K562 (cell line): ENCODE results near the gene ANAPC2. TPM values are rescaled to one million over a fixed set of nuclear protein-coding genes. Genes with fewer than 3 reads are reported as not detected.

Source experiments
- ATAC-seq: fragments of 200-7000 bp; cut with Tn5 transposase; 3 replicates; pipeline ENCODE4 v1.9.1; 2020; ENCODE audit warnings: moderate library complexity
- BruUV-seq: library from RNA; stranded (reverse); fragments of 400-500 nt; replicated peaks from 2 replicates; lab custom pipeline; 2021; lab: Mats Ljungman, UMichigan
- CTCF ChIA-PET: fragments of 300-600 bp; formaldehyde crosslinking; extraction: SDS; loops from one replicate; lab custom pipeline; 2021; ENCODE audit warnings: low intra/inter-chr PET ratio; lab: Yijun Ruan, JAX
- POLR2A ChIA-PET: fragments of 300-600, 350-650 bp; sonication (Branson Sonifier 250); formaldehyde crosslinking; extraction: SDS; loops from one replicate; lab custom pipeline; 2021; ENCODE audit warnings: antibody characterized with exemption, inconsistent platforms; lab: Yijun Ruan, JAX
- DNase-seq, 4 experiments: peaks; one replicate each; pipeline versions ENCODE4 v3.0.0 to v3.0.0-alpha.2; 2011 to 2018; ENCODE audit warnings: low spot score in 3 of 4, mixed read lengths in 3 of 4; ENCODE audit errors: extremely low read depth in 1 of 4
- FAIRE-seq: peaks from 2 replicates; lab custom pipeline; 2011; peaks lifted over from hg19 to GRCh38; lab: Jason Lieb, UNC
- H2AFZ ChIP-seq: 2 replicates; pipeline ENCODE4 v1.6.0; 2011; ENCODE audit warnings: low read depth, low read length, control low read depth, inconsistent platforms
- H3K27ac ChIP-seq: fragments of 200-600 bp; 3 replicates; pipeline ENCODE4 v1.8.0; 2011; ENCODE audit warnings: low read depth, mild to moderate bottlenecking, control low read depth, inconsistent platforms, low read length, moderate library complexity, mixed read lengths; ENCODE audit errors: extremely low read depth
- H3K27me3 ChIP-seq, 2 experiments: fragments of 300-600 bp in 1 of 2; 2 replicates in 1 of 2; 3 replicates in 1 of 2; pipeline versions ENCODE4 v1.6.0 to v1.8.0; 2011; ENCODE audit warnings: inconsistent platforms in 2 of 2, low read length in 2 of 2, mild to moderate bottlenecking in 1 of 2, mixed read lengths in 1 of 2, moderate library complexity in 1 of 2; ENCODE audit not compliant: control insufficient read depth in 2 of 2, insufficient read depth in 2 of 2
- H3K36me3 ChIP-seq: fragments of 300-600 bp; 3 replicates; pipeline ENCODE4 v1.8.0; 2011; ENCODE audit warnings: mild to moderate bottlenecking, low read length, inconsistent platforms; ENCODE audit not compliant: control insufficient read depth, insufficient read depth
- H3K4me1 ChIP-seq, 2 experiments: fragments of 200-600 bp in 1 of 2; replicated peaks in 1 of 2; 2 replicates in 1 of 2; 3 replicates in 1 of 2; pipeline versions ENCODE4 v1.5.1 to v1.8.0; 2011; ENCODE audit warnings: inconsistent platforms in 2 of 2, low read length in 2 of 2, mild to moderate bottlenecking in 1 of 2, mixed read lengths in 1 of 2, moderate library complexity in 1 of 2; ENCODE audit not compliant: control insufficient read depth in 2 of 2, insufficient read depth in 2 of 2
- H3K4me2 ChIP-seq: 2 replicates; pipeline ENCODE4 v1.6.1; 2011; ENCODE audit warnings: low read length, control low read depth, inconsistent platforms, mixed read lengths; ENCODE audit not compliant: insufficient read depth
- H3K4me3 ChIP-seq: fragments of 200-600 bp; sonication (generic), shearing (Covaris generic); 2 replicates; pipeline ENCODE4 v1.5.1; 2016; ENCODE audit warnings: control low read depth, inconsistent platforms
- H3K79me2 ChIP-seq: fragments of 200-600 bp; 3 replicates; pipeline ENCODE4 v1.8.0; 2011; ENCODE audit warnings: low read length, inconsistent platforms; ENCODE audit not compliant: control insufficient read depth, insufficient read depth
- H3K9ac ChIP-seq, 2 experiments: 2 replicates each; pipeline versions ENCODE4 v1.6.0 to v1.6.1; 2011; ENCODE audit warnings: low read depth in 2 of 2, low read length in 2 of 2, control low read depth in 1 of 2, inconsistent platforms in 1 of 2, mild to moderate bottlenecking in 1 of 2, mixed read lengths in 1 of 2; ENCODE audit not compliant: insufficient read depth in 1 of 2
- H3K9me1 ChIP-seq: one replicate; pipeline ENCODE4 v1.6.0; 2011; ENCODE audit warnings: inconsistent platforms, mild to moderate bottlenecking, low read length, moderate library complexity; ENCODE audit not compliant: control insufficient read depth, insufficient read depth
- H3K9me3 ChIP-seq: replicated peaks from 2 replicates; pipeline ENCODE4 v1.5.1; 2011; ENCODE audit warnings: low read depth, low read length, inconsistent platforms; ENCODE audit not compliant: control insufficient read depth, insufficient read depth
- H4K20me1 ChIP-seq: replicated peaks from 2 replicates; pipeline ENCODE4 v1.6.1; 2011; ENCODE audit warnings: low read length, inconsistent platforms, mixed read lengths; ENCODE audit not compliant: control insufficient read depth, insufficient read depth
- AFF4 ChIP-seq: sonication (generic); formaldehyde crosslinking; IDR thresholded peaks from 2 replicates; pipeline ENCODE4 v1.8.0; 2023; ENCODE audit warnings: mild to moderate bottlenecking, missing genetic modification reagents
- ATF4 ChIP-seq: fragments of 450-650 bp; formaldehyde crosslinking; IDR thresholded peaks from 2 replicates; pipeline ENCODE4 v1.4.0; 2022; ENCODE audit warnings: mild to moderate bottlenecking, moderate library complexity
- FOXP1 ChIP-seq: sonication (generic); formaldehyde crosslinking; IDR thresholded peaks from 2 replicates; pipeline ENCODE4 v1.8.0; 2022; ENCODE audit warnings: mild to moderate bottlenecking, missing genetic modification reagents
- HMG20A ChIP-seq: fragments of 450-650 bp; formaldehyde crosslinking; conservative IDR thresholded peaks from 2 replicates; pipeline ENCODE4 v1.4.0; 2020; ENCODE audit warnings: mild to moderate bottlenecking, mixed read lengths
- KLF6 ChIP-seq: fragments of 250-450 bp; sonication (Bioruptor Pico); IDR thresholded peaks from 2 replicates; pipeline ENCODE4 v1.4.0; 2020; ENCODE audit warnings: mild to moderate bottlenecking, moderate library complexity, borderline replicate concordance
- PHTF2 ChIP-seq: fragments of 250-450 bp; sonication (Bioruptor Pico); IDR thresholded peaks from 2 replicates; pipeline ENCODE4 v1.5.0; 2021; ENCODE audit warnings: mild to moderate bottlenecking
- ZNF395 ChIP-seq: fragments of 200-800 bp; sonication (Bioruptor generic); IDR thresholded peaks from 2 replicates; pipeline ENCODE4 v1.6.1; 2017; ENCODE audit warnings: missing genetic modification characterization, missing compliant biosample characterization
- ZNF589 ChIP-seq: fragments of 200-800 bp; sonication (Bioruptor generic); IDR thresholded peaks from 2 replicates; pipeline ENCODE4 v1.6.1; 2016; ENCODE audit warnings: low read depth, missing genetic modification characterization, missing compliant biosample characterization
- WGBS: fragments of 100-300 bp; shearing (Covaris generic); methylation state at CpG from one replicate; pipeline ENCODE4 v1.1.6; 2016; ENCODE audit warnings: low coverage, mixed read lengths; ENCODE audit not compliant: insufficient coverage; ENCODE audit errors: missing lambda C conversion rate; 5-methylcytosine and 5-hydroxymethylcytosine counted together
- in situ Hi-C: fragments of 300-500 bp; cut with MboI; formaldehyde crosslinking; loops from 4 replicates; pipeline ENCODE4 v1.15.0; 2018; ENCODE audit warnings: inconsistent platforms, mixed read lengths
- intact Hi-C: fragments of 100-400 bp; cut with micrococcal nuclease; formaldehyde crosslinking; loops from 2 replicates; pipeline ENCODE4 v1.14.2; 2022
- polyA plus RNA-seq, 8 experiments: library from polyadenylated mRNA; depleted of rRNA in 4 of 8; stranded (reverse) in 5 of 8; unstranded in 3 of 8; fragments of >200 nt; fragmentation: Nextera tagmentation in 2 of 8; fragmentation: Illumina TruSeq in 1 of 8; extraction: Ambion mirVana in 2 of 8; extraction: Trizol in 1 of 8; gene quantifications; 2 replicates each; pipeline versions ENCODE4 v1.2.1 to v1.2.3, GENCODE V29; 2011 to 2014; ENCODE audit warnings: inconsistent platforms in 1 of 8, missing spikeins in 1 of 8
- total RNA-seq, 7 experiments: library from RNA; depleted of rRNA in 6 of 7; stranded (reverse); fragments of >200 nt in 6 of 7; fragmentation: Illumina TruSeq in 2 of 7; extraction: Trizol in 2 of 7; gene quantifications; 2 replicates each; pipeline versions ENCODE4 v1.2.1 to v1.2.3, GENCODE V29; 2011 to 2021; ENCODE audit warnings: low replicate concordance in 1 of 7
- TF ChIP-seq, protein P1 (sequence below): fragments of 250-450 bp; sonication (Bioruptor Pico); IDR thresholded peaks from 2 replicates; pipeline ENCODE4 v1.8.0; 2021; ENCODE audit warnings: mild to moderate bottlenecking, moderate library complexity

Gene ANAPC2
- total and polyA plus RNA-seq, 9 of the 15 experiments (the other 6 are each of a cell fraction or from before 2014, with no cell fraction given): 0.11 to 56.5 (median 17.1) TPM; not detected in 1

DNA sequence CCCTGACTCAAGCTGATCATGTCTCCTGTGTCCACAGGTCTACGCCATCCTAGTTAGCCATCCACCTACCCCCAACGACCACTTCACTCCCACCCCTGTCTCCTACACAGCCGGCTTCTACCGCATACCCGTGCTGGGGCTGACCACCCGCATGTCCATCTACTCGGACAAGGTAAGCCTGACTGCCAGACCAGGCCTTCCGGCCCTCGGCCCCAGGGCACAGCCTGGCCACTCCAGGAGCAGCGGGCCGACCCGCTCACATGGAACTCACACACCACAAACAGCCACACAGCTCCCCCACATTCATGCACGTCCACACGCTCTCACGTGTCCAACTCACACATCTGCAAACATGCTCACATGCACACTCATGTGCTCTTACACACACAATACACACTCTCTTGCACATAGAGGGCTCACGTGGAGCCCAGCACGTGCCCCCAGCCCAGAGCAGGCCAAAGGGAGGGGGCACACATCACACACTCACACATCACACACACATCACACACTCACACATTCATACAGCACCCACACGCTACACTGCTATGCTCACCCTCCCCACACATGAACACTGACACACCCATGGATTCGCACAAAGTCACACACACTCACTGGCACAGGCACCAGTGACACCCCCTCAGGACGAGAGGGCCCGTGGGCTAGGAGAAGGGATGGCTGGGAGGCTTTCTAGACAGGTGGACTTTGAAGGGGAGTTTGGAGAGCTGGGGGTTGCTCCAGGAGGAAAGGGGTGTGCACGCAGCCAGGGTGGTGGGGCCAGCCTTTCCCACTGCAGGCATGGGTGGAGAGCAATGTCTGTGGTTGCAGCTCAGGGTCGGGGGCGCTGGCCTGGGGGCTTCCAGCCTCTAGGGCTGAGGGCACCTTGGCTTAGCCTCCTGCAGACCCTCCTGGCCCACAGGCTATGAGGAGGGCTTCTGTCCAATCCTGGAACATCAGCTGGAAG lies 46.1 kb downstream of the ANAPC2 start:
- DNase-seq: no peak
- Histone ChIP-seq H3K9ac (0 out of 4 replicates have a peak overlapping the region, but pooled peaks of 1 of the 2 experiments have one; percentile 7), H3K27ac (no peak overlapping the region), H3K36me3 (no peaks in the 10 kb centered on the region), H3K9me3 (no peaks in the 10 kb centered on the region), H3K4me2 (no peak overlapping the region), H2AFZ (no peak overlapping the region), H3K79me2 (no peaks in the 10 kb centered on the region), H3K4me3 (no peak overlapping the region), H3K4me1 (peaks cover 0 to 52% of the 10 kb centered on the region in 2 experiments; a peak in 2 of 5 replicates), H4K20me1 (peaks cover 21% of the 10 kb centered on the region), H3K9me1 (no peaks in the 10 kb centered on the region), H3K27me3 (peaks cover 41 to 67% of the 10 kb centered on the region in 2 experiments; a peak in 4 of 5 replicates)
- TF ChIP-seq KLF6 (CRISPR knock-in tag) (no peak), PHTF2 (CRISPR knock-in tag) (no peak), FOXP1 (CRISPR knock-in tag) (no peak), ZNF589 (no peak), AFF4 (no peak), ZNF395 (no peak), ATF4 (CRISPR knock-in tag) (no peak), HMG20A (CRISPR knock-in tag) (no peak)
- TF ChIP-seq, protein P1, sequence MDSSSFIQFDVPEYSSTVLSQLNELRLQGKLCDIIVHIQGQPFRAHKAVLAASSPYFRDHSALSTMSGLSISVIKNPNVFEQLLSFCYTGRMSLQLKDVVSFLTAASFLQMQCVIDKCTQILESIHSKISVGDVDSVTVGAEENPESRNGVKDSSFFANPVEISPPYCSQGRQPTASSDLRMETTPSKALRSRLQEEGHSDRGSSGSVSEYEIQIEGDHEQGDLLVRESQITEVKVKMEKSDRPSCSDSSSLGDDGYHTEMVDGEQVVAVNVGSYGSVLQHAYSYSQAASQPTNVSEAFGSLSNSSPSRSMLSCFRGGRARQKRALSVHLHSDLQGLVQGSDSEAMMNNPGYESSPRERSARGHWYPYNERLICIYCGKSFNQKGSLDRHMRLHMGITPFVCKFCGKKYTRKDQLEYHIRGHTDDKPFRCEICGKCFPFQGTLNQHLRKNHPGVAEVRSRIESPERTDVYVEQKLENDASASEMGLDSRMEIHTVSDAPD (CRISPR knock-in tag): no peak
- 2% methylated on average over 24 of the region's 24 CpGs for WGBS
- in situ Hi-C loops: no loop called here
- ATAC-seq: no peak
- CTCF ChIA-PET: no interaction called here
- intact Hi-C loops: no loop called here
- BruUV-seq: no TSS peak
- FAIRE-seq: no peak
- POLR2A ChIA-PET: interaction anchor here (0.6 to 1.5 kb wide), 3 partner anchors 8 to 98 kb away, joined by 3 to 10 read pairs (median 3); no protein-coding TSS in a partner anchor
